GM12878 (cell line): ENCODE data around the gene EIF2S2. TPM values are rescaled to one million over a fixed set of nuclear protein-coding genes. Genes with fewer than 3 reads are reported as not detected.

ENCODE experiments used
- ATAC-seq: fragments of 200-7000 bp; cut with Tn5 transposase; 3 replicates; pipeline ENCODE4 v1.9.1; 2020; ENCODE audit warnings: mild to moderate bottlenecking, moderate library complexity
- BruUV-seq: library from RNA; stranded (reverse); fragments of 400-500 nt; replicated peaks from 2 replicates; lab custom pipeline; 2021; lab: Mats Ljungman, UMichigan
- CTCF ChIA-PET: fragments of 300-600 bp; sonication (Branson Sonifier 250); formaldehyde crosslinking; extraction: SDS; loops from one replicate; lab custom pipeline; 2021; ENCODE audit warnings: inconsistent platforms; lab: Yijun Ruan, JAX
- POLR2A ChIA-PET: fragments of 350-600 bp; formaldehyde crosslinking; extraction: SDS; loops from one replicate; lab custom pipeline; 2021; ENCODE audit warnings: inconsistent platforms; lab: Charles Lee
- RAD21 ChIA-PET: fragments of 300-600 bp; sonication (Branson Sonifier 250); formaldehyde crosslinking; loops from one replicate; lab custom pipeline; 2023; ENCODE audit warnings: antibody characterized with exemption; ENCODE audit not compliant: unreplicated experiment; lab: Charles Lee
- SMC1A ChIA-PET: fragments of 300-600 bp; sonication (Branson Sonifier 250); formaldehyde crosslinking; loops from one replicate; lab custom pipeline; 2023; ENCODE audit not compliant: unreplicated experiment, uncharacterized antibody; lab: Charles Lee
- DNase-seq: peaks from one replicate; pipeline ENCODE4 v3.0.0-alpha.2; 2011; ENCODE audit warnings: low read depth, low spot score
- FAIRE-seq: peaks from 3 replicates; lab custom pipeline; 2011; peaks lifted over from hg19 to GRCh38; lab: Jason Lieb, UNC
- H2AFZ ChIP-seq: 2 replicates; pipeline ENCODE4 v1.6.0; 2011; ENCODE audit warnings: low read depth, low read length, control low read depth; ENCODE audit not compliant: control insufficient read depth
- H3K27ac ChIP-seq: 2 replicates; pipeline ENCODE4 v1.5.1; 2011; ENCODE audit warnings: control low read depth; ENCODE audit not compliant: control insufficient read depth, insufficient read depth
- H3K27me3 ChIP-seq, 2 experiments: replicated peaks in 1 of 2; 2 replicates each; pipeline versions ENCODE4 v1.6.0 to v1.6.1; 2011; ENCODE audit warnings: low read length in 1 of 2; ENCODE audit not compliant: control insufficient read depth in 2 of 2, insufficient read depth in 2 of 2
- H3K36me3 ChIP-seq, 2 experiments: 2 replicates each; pipeline ENCODE4 v1.5.1; 2011; ENCODE audit warnings: low read length in 1 of 2; ENCODE audit not compliant: control insufficient read depth in 2 of 2, insufficient read depth in 2 of 2
- H3K4me1 ChIP-seq: 2 replicates; pipeline ENCODE4 v1.6.1; 2011; ENCODE audit warnings: mild to moderate bottlenecking, low read length, moderate library complexity, mixed read lengths; ENCODE audit not compliant: control insufficient read depth, insufficient read depth
- H3K4me2 ChIP-seq: 2 replicates; pipeline ENCODE4 v1.6.0; 2011; ENCODE audit warnings: control low read depth; ENCODE audit not compliant: control insufficient read depth, insufficient read depth
- H3K4me3 ChIP-seq: fragments of 200-600 bp; sonication (generic); 2 replicates; pipeline ENCODE4 v1.5.1; 2016
- H3K79me2 ChIP-seq: 2 replicates; pipeline ENCODE4 v1.6.0; 2011; ENCODE audit warnings: low read length; ENCODE audit not compliant: control insufficient read depth, insufficient read depth
- H3K9ac ChIP-seq: 2 replicates; pipeline ENCODE4 v1.8.0; 2011; ENCODE audit warnings: low read length, control low read depth, mixed read lengths; ENCODE audit not compliant: control insufficient read depth, insufficient read depth
- H3K9me3 ChIP-seq: replicated peaks from 3 replicates; pipeline ENCODE4 v1.5.1; 2011; ENCODE audit warnings: mild to moderate bottlenecking, low read length; ENCODE audit not compliant: control insufficient read depth, insufficient read depth
- H4K20me1 ChIP-seq: 2 replicates; pipeline ENCODE4 v1.6.0; 2011; ENCODE audit not compliant: control insufficient read depth, insufficient read depth
- WRNIP1 ChIP-seq: IDR thresholded peaks from 2 replicates; pipeline ENCODE4 v1.6.1; 2011; ENCODE audit warnings: low read depth, low read length, improper control_type of control experiment, borderline replicate concordance
- YY1 ChIP-seq: IDR thresholded peaks from 2 replicates; pipeline ENCODE4 v1.6.1; 2011; ENCODE audit warnings: low read depth, mild to moderate bottlenecking, low read length
- WGBS: methylation state at CpG from one replicate; pipeline ENCODE4 v1.1.6; 2016; ENCODE audit warnings: low lambda C conversion rate; ENCODE audit not compliant: insufficient replicate concordance, insufficient coverage; ENCODE audit errors: missing lambda C conversion rate; 5-methylcytosine and 5-hydroxymethylcytosine counted together
- in situ Hi-C: fragments of 300-500 bp; cut with MboI; formaldehyde crosslinking; loops from 9 replicates; pipeline ENCODE4 v1.14.3; 2018; ENCODE audit warnings: mixed read lengths
- intact Hi-C: fragments of 100-400 bp; cut with micrococcal nuclease; formaldehyde crosslinking; loops from one replicate; pipeline ENCODE4 v1.14.2; 2022; ENCODE audit not compliant: unreplicated experiment
- polyA plus RNA-seq, 11 experiments: library from polyadenylated mRNA; depleted of rRNA in 4 of 11; unstranded in 6 of 11; stranded (reverse) in 5 of 11; fragments of >200 nt; fragmentation: Nextera tagmentation in 4 of 11; fragmentation: Illumina TruSeq in 1 of 11; extraction: Ambion mirVana in 4 of 11; extraction: Trizol in 1 of 11; gene quantifications; 1 replicate in 1 of 11; 2 replicates in 10 of 11; pipeline versions ENCODE4 v1.2.1 to v1.2.3, GENCODE V29; 2011 to 2016; ENCODE audit warnings: inconsistent platforms in 2 of 11, missing spikeins in 2 of 11, low read depth in 1 of 11
- total RNA-seq, 4 experiments: library from RNA; depleted of rRNA in 3 of 4; stranded (reverse); fragments of >200 nt in 3 of 4; fragmentation: Illumina TruSeq in 1 of 4; extraction: Trizol in 1 of 4; gene quantifications; 2 replicates each; pipeline versions ENCODE4 v1.2.1 to v1.2.3, GENCODE V29; 2013 to 2021
- TF ChIP-seq, protein P1 (sequence below): IDR thresholded peaks from 2 replicates; pipeline ENCODE4 v1.6.1; 2012; ENCODE audit warnings: improper control_type of control experiment, low read depth, low read length; ENCODE audit not compliant: insufficient replicate concordance
- TF ChIP-seq, protein P2 (sequence below): fragments of 150-350 bp; IDR thresholded peaks from 2 replicates; pipeline ENCODE4 v1.6.1; 2016; ENCODE audit warnings: low read depth, low read length

Gene EIF2S2
- total and polyA plus RNA-seq, 10 of the 15 experiments (the other 5 are each of a cell fraction or from before 2014, with no cell fraction given) = 60.2 to 153 (median 84.3) TPM

DNA sequence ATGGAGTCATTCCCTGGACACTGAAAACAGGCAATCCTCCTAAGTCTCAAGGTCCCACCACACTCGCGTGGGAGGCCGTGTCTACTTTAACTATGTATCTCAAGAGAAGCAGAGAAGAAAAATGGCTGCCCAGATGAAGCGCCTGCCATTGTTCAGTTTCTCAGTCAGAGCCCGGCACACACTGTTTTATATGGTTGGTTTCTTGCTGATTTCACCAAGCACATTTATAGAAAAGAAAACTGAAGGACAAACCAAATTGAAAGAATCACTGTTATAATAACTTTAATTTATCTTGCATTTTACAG lies 22.9 kb downstream of the EIF2S2 start:
- 100% methylated on average over 3 of the region's 5 CpGs for WGBS
- ChIA-PET SMC1A (interaction anchor here (1.1 kb wide), 1 partner anchor 19 kb away, joined by 4 read pairs; no protein-coding TSS in a partner anchor), CTCF (interaction anchor here (1.2 kb wide), 1 partner anchor 20 kb away, joined by 4 read pairs; no protein-coding TSS in a partner anchor), POLR2A (no interaction called here), RAD21 (no interaction called here)
- no TSS peak for BruUV-seq
- Histone ChIP-seq H3K79me2 (no peaks in the 10 kb centered on the region), H3K4me1 (no peaks in the 10 kb centered on the region), H3K4me2 (no peak overlapping the region), H4K20me1 (no peaks in the 10 kb centered on the region), H3K9ac (no peak overlapping the region), H3K27me3 (no peaks in the 10 kb centered on the region), H3K36me3 (peaks cover 24 to 51% of the 10 kb centered on the region in 2 experiments), H3K27ac (no peak overlapping the region), H2AFZ (no peak overlapping the region), H3K4me3 (no peak overlapping the region), H3K9me3 (no peaks in the 10 kb centered on the region)
- intact Hi-C loops (no loop called here), in situ Hi-C loops (no loop called here)
- no peak for FAIRE-seq
- no peak for ATAC-seq
- DNase-seq = no peak
- TF ChIP-seq YY1 = peak; percentile 30; the same call in 1 of the 2 replicates
- TF ChIP-seq WRNIP1 = no peak
- TF ChIP-seq, protein P1, sequence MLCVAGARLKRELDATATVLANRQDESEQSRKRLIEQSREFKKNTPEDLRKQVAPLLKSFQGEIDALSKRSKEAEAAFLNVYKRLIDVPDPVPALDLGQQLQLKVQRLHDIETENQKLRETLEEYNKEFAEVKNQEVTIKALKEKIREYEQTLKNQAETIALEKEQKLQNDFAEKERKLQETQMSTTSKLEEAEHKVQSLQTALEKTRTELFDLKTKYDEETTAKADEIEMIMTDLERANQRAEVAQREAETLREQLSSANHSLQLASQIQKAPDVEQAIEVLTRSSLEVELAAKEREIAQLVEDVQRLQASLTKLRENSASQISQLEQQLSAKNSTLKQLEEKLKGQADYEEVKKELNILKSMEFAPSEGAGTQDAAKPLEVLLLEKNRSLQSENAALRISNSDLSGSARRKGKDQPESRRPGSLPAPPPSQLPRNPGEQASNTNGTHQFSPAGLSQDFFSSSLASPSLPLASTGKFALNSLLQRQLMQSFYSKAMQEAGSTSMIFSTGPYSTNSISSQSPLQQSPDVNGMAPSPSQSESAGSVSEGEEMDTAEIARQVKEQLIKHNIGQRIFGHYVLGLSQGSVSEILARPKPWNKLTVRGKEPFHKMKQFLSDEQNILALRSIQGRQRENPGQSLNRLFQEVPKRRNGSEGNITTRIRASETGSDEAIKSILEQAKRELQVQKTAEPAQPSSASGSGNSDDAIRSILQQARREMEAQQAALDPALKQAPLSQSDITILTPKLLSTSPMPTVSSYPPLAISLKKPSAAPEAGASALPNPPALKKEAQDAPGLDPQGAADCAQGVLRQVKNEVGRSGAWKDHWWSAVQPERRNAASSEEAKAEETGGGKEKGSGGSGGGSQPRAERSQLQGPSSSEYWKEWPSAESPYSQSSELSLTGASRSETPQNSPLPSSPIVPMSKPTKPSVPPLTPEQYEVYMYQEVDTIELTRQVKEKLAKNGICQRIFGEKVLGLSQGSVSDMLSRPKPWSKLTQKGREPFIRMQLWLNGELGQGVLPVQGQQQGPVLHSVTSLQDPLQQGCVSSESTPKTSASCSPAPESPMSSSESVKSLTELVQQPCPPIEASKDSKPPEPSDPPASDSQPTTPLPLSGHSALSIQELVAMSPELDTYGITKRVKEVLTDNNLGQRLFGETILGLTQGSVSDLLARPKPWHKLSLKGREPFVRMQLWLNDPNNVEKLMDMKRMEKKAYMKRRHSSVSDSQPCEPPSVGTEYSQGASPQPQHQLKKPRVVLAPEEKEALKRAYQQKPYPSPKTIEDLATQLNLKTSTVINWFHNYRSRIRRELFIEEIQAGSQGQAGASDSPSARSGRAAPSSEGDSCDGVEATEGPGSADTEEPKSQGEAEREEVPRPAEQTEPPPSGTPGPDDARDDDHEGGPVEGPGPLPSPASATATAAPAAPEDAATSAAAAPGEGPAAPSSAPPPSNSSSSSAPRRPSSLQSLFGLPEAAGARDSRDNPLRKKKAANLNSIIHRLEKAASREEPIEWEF = no peak
- TF ChIP-seq, protein P2, sequence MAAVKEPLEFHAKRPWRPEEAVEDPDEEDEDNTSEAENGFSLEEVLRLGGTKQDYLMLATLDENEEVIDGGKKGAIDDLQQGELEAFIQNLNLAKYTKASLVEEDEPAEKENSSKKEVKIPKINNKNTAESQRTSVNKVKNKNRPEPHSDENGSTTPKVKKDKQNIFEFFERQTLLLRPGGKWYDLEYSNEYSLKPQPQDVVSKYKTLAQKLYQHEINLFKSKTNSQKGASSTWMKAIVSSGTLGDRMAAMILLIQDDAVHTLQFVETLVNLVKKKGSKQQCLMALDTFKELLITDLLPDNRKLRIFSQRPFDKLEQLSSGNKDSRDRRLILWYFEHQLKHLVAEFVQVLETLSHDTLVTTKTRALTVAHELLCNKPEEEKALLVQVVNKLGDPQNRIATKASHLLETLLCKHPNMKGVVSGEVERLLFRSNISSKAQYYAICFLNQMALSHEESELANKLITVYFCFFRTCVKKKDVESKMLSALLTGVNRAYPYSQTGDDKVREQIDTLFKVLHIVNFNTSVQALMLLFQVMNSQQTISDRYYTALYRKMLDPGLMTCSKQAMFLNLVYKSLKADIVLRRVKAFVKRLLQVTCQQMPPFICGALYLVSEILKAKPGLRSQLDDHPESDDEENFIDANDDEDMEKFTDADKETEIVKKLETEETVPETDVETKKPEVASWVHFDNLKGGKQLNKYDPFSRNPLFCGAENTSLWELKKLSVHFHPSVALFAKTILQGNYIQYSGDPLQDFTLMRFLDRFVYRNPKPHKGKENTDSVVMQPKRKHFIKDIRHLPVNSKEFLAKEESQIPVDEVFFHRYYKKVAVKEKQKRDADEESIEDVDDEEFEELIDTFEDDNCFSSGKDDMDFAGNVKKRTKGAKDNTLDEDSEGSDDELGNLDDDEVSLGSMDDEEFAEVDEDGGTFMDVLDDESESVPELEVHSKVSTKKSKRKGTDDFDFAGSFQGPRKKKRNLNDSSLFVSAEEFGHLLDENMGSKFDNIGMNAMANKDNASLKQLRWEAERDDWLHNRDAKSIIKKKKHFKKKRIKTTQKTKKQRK = no peak
